WTC11 (cell line): ENCODE data around the gene PYGB. TPM values are rescaled to one million over a fixed set of nuclear protein-coding genes. Genes with fewer than 3 reads are reported as not detected.
A peak's percentile ranks its signal among the peaks of the same experiment; 100 is the strongest.

Source experiments
- ATAC-seq: fragments of 200-7000 bp; cut with Tn5 transposase; 2 replicates; pipeline ENCODE4 v1.10.0; 2021; ENCODE audit warnings: mild to moderate bottlenecking, moderate library complexity
- CTCF ChIA-PET: fragments of 300-600 bp; sonication (Branson Sonifier 250); formaldehyde crosslinking; loops from one replicate; lab custom pipeline; 2021; ENCODE audit warnings: antibody characterized with exemption; lab: Charles Lee
- POLR2A ChIA-PET: fragments of 350-600 bp; sonication (Branson Sonifier 250); formaldehyde crosslinking; loops from one replicate; lab custom pipeline; 2021; ENCODE audit warnings: antibody characterized with exemption; lab: Charles Lee
- DNase-seq: peaks from one replicate; pipeline ENCODE4 v3.0.0; 2021; ENCODE audit warnings: low spot score
- H3K27ac Mint-ChIP-seq: 2 replicates; pipeline ENCODE4 v1.8.0; 2021; ENCODE audit warnings: mixed read lengths
- H3K27me3 Mint-ChIP-seq: 2 replicates; pipeline ENCODE4 v1.8.0; 2021; ENCODE audit warnings: low read depth, mild to moderate bottlenecking, moderate library complexity, mixed read lengths
- H3K36me3 Mint-ChIP-seq: 2 replicates; pipeline ENCODE4 v1.8.0; 2021; ENCODE audit warnings: mixed read lengths
- H3K4me1 Mint-ChIP-seq: 2 replicates; pipeline ENCODE4 v1.8.0; 2022; ENCODE audit warnings: mixed read lengths
- H3K4me3 Mint-ChIP-seq: 2 replicates; pipeline ENCODE4 v1.8.0; 2021; ENCODE audit warnings: mild to moderate bottlenecking, moderate library complexity, mixed read lengths
- H3K9me3 Mint-ChIP-seq: 2 replicates; pipeline ENCODE4 v1.8.0; 2021; ENCODE audit warnings: mixed read lengths
- CREB1 ChIP-seq: sonication (generic); formaldehyde crosslinking; IDR thresholded peaks from 2 replicates; pipeline ENCODE4 v1.8.0; 2023; ENCODE audit warnings: mild to moderate bottlenecking, missing genetic modification reagents
- CREM ChIP-seq: sonication (generic); formaldehyde crosslinking; IDR thresholded peaks from 2 replicates; pipeline ENCODE4 v1.8.1; 2022; ENCODE audit warnings: mild to moderate bottlenecking, missing genetic modification reagents, moderate library complexity
- E2F5 ChIP-seq: sonication (generic); formaldehyde crosslinking; IDR thresholded peaks from 2 replicates; pipeline ENCODE4 v1.8.1; 2022; ENCODE audit warnings: mild to moderate bottlenecking, moderate library complexity, missing genetic modification reagents
- FOXJ3 ChIP-seq: sonication (generic); formaldehyde crosslinking; IDR thresholded peaks from 2 replicates; pipeline ENCODE4 v1.9.0; 2021; ENCODE audit warnings: missing genetic modification reagents, mild to moderate bottlenecking, borderline replicate concordance
- GABPB1 ChIP-seq: sonication (generic); formaldehyde crosslinking; IDR thresholded peaks from 2 replicates; pipeline ENCODE4 v1.8.1; 2023; ENCODE audit warnings: mild to moderate bottlenecking, missing genetic modification reagents
- GRHL2 ChIP-seq: fragments of 250-450 bp; sonication (Bioruptor Pico); IDR thresholded peaks from 2 replicates; pipeline ENCODE4 v1.8.0; 2022; ENCODE audit warnings: mild to moderate bottlenecking, moderate library complexity; ENCODE audit not compliant: insufficient replicate concordance, severe bottlenecking
- MAX ChIP-seq: sonication (generic); formaldehyde crosslinking; IDR thresholded peaks from 2 replicates; pipeline ENCODE4 v1.8.0; 2022; ENCODE audit warnings: mild to moderate bottlenecking, missing genetic modification reagents
- NFATC4 ChIP-seq: fragments of 250-450 bp; sonication (Bioruptor Pico); IDR thresholded peaks from 2 replicates; pipeline ENCODE4 v1.9.0; 2021; ENCODE audit warnings: mild to moderate bottlenecking
- NR1H2 ChIP-seq: sonication (generic); formaldehyde crosslinking; IDR thresholded peaks from 2 replicates; pipeline ENCODE4 v1.9.0; 2021; ENCODE audit warnings: mild to moderate bottlenecking, moderate library complexity, missing genetic modification reagents
- SMAD3 ChIP-seq: sonication (generic); formaldehyde crosslinking; IDR thresholded peaks from 2 replicates; pipeline ENCODE4 v1.8.0; 2022; ENCODE audit warnings: missing genetic modification reagents, mild to moderate bottlenecking, borderline replicate concordance
- STAT6 ChIP-seq: sonication (generic); formaldehyde crosslinking; conservative IDR thresholded peaks from 2 replicates; pipeline ENCODE4 v1.8.1; 2023; ENCODE audit warnings: mild to moderate bottlenecking, low read depth, missing genetic modification reagents, moderate library complexity
- TCF7 ChIP-seq: sonication (generic); formaldehyde crosslinking; IDR thresholded peaks from 2 replicates; pipeline ENCODE4 v1.8.0; 2022; ENCODE audit warnings: mild to moderate bottlenecking, low read depth, missing genetic modification reagents, moderate library complexity
- TP53 ChIP-seq: sonication (generic); formaldehyde crosslinking; IDR thresholded peaks from 2 replicates; pipeline ENCODE4 v1.8.1; 2023; ENCODE audit warnings: mild to moderate bottlenecking, missing genetic modification reagents
- USF1 ChIP-seq: sonication (generic); formaldehyde crosslinking; IDR thresholded peaks from 2 replicates; pipeline ENCODE4 v1.8.0; 2022; ENCODE audit warnings: mild to moderate bottlenecking, missing genetic modification reagents
- ZNF138 ChIP-seq: sonication (generic); formaldehyde crosslinking; conservative IDR thresholded peaks from 2 replicates; pipeline ENCODE4 v1.8.1; 2022; ENCODE audit warnings: mild to moderate bottlenecking, moderate library complexity, missing genetic modification reagents
- ZNF219 ChIP-seq: sonication (generic); formaldehyde crosslinking; IDR thresholded peaks from 2 replicates; pipeline ENCODE4 v1.8.0; 2023; ENCODE audit warnings: missing genetic modification reagents, mild to moderate bottlenecking, borderline replicate concordance
- total RNA-seq: library from RNA; stranded (reverse); gene quantifications from 3 replicates; pipeline ENCODE4 v1.2.3, GENCODE V29; 2021
- TF ChIP-seq, protein P1 (sequence below): sonication (generic); formaldehyde crosslinking; IDR thresholded peaks from 2 replicates; pipeline ENCODE4 v1.8.1; 2023; ENCODE audit warnings: mild to moderate bottlenecking, missing genetic modification reagents, borderline replicate concordance
- TF ChIP-seq, protein P2 (sequence below): fragments of 250-450 bp; sonication (Bioruptor Pico); IDR thresholded peaks from 2 replicates; pipeline ENCODE4 v1.9.0; 2021; ENCODE audit warnings: mild to moderate bottlenecking, borderline replicate concordance
- TF ChIP-seq, protein P3 (sequence below): fragments of 200-600 bp; IDR thresholded peaks from 2 replicates; pipeline ENCODE4 v1.8.0; 2022; ENCODE audit warnings: antibody characterized with exemption

PYGB gene
- total RNA-seq, 1 experiment from 2014 or later = 48.5 TPM

- TF ChIP-seq, protein P1, sequence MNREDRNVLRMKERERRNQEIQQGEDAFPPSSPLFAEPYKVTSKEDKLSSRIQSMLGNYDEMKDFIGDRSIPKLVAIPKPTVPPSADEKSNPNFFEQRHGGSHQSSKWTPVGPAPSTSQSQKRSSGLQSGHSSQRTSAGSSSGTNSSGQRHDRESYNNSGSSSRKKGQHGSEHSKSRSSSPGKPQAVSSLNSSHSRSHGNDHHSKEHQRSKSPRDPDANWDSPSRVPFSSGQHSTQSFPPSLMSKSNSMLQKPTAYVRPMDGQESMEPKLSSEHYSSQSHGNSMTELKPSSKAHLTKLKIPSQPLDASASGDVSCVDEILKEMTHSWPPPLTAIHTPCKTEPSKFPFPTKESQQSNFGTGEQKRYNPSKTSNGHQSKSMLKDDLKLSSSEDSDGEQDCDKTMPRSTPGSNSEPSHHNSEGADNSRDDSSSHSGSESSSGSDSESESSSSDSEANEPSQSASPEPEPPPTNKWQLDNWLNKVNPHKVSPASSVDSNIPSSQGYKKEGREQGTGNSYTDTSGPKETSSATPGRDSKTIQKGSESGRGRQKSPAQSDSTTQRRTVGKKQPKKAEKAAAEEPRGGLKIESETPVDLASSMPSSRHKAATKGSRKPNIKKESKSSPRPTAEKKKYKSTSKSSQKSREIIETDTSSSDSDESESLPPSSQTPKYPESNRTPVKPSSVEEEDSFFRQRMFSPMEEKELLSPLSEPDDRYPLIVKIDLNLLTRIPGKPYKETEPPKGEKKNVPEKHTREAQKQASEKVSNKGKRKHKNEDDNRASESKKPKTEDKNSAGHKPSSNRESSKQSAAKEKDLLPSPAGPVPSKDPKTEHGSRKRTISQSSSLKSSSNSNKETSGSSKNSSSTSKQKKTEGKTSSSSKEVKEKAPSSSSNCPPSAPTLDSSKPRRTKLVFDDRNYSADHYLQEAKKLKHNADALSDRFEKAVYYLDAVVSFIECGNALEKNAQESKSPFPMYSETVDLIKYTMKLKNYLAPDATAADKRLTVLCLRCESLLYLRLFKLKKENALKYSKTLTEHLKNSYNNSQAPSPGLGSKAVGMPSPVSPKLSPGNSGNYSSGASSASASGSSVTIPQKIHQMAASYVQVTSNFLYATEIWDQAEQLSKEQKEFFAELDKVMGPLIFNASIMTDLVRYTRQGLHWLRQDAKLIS (CRISPR knock-in tag) = no peak
- TF ChIP-seq, protein P2, sequence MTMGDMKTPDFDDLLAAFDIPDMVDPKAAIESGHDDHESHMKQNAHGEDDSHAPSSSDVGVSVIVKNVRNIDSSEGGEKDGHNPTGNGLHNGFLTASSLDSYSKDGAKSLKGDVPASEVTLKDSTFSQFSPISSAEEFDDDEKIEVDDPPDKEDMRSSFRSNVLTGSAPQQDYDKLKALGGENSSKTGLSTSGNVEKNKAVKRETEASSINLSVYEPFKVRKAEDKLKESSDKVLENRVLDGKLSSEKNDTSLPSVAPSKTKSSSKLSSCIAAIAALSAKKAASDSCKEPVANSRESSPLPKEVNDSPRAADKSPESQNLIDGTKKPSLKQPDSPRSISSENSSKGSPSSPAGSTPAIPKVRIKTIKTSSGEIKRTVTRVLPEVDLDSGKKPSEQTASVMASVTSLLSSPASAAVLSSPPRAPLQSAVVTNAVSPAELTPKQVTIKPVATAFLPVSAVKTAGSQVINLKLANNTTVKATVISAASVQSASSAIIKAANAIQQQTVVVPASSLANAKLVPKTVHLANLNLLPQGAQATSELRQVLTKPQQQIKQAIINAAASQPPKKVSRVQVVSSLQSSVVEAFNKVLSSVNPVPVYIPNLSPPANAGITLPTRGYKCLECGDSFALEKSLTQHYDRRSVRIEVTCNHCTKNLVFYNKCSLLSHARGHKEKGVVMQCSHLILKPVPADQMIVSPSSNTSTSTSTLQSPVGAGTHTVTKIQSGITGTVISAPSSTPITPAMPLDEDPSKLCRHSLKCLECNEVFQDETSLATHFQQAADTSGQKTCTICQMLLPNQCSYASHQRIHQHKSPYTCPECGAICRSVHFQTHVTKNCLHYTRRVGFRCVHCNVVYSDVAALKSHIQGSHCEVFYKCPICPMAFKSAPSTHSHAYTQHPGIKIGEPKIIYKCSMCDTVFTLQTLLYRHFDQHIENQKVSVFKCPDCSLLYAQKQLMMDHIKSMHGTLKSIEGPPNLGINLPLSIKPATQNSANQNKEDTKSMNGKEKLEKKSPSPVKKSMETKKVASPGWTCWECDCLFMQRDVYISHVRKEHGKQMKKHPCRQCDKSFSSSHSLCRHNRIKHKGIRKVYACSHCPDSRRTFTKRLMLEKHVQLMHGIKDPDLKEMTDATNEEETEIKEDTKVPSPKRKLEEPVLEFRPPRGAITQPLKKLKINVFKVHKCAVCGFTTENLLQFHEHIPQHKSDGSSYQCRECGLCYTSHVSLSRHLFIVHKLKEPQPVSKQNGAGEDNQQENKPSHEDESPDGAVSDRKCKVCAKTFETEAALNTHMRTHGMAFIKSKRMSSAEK (CRISPR knock-in tag) = no peak
- TF ChIP-seq NR1H2 (no peak), TP53 (CRISPR knock-in tag) (no peak), SMAD3 (CRISPR knock-in tag) (no peak), NFATC4 (CRISPR knock-in tag) (no peak), TCF7 (CRISPR knock-in tag) (no peak), USF1 (CRISPR knock-in tag) (no peak)
- TF ChIP-seq, protein P3, sequence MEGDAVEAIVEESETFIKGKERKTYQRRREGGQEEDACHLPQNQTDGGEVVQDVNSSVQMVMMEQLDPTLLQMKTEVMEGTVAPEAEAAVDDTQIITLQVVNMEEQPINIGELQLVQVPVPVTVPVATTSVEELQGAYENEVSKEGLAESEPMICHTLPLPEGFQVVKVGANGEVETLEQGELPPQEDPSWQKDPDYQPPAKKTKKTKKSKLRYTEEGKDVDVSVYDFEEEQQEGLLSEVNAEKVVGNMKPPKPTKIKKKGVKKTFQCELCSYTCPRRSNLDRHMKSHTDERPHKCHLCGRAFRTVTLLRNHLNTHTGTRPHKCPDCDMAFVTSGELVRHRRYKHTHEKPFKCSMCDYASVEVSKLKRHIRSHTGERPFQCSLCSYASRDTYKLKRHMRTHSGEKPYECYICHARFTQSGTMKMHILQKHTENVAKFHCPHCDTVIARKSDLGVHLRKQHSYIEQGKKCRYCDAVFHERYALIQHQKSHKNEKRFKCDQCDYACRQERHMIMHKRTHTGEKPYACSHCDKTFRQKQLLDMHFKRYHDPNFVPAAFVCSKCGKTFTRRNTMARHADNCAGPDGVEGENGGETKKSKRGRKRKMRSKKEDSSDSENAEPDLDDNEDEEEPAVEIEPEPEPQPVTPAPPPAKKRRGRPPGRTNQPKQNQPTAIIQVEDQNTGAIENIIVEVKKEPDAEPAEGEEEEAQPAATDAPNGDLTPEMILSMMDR = no peak
Observed at GRCh38 chr20:25273046-25273445, 25.2 kb downstream of the PYGB start (continued).

- peaks cover 42% of the 10 kb centered on the region for H3K36me3 Mint-ChIP-seq
- H3K4me3 Mint-ChIP-seq = no peak overlapping the region
- no peaks in the 10 kb centered on the region for H3K27me3 Mint-ChIP-seq
- H3K4me1 Mint-ChIP-seq = no peaks in the 10 kb centered on the region
- H3K27ac Mint-ChIP-seq = peak overlapping the region; percentile 53; the same call in 1 of the 2 replicates
- POLR2A ChIA-PET = interaction anchor here (1.3 kb wide), 1 partner anchor 27 kb away, joined by 3 read pairs; no protein-coding TSS in a partner anchor
- ATAC-seq = no peak
- H3K9me3 Mint-ChIP-seq = no peaks in the 10 kb centered on the region
- peak; percentile 2 for DNase-seq
- CTCF ChIA-PET = interaction anchor here (1.2 kb wide), 1 partner anchor 26 kb away, joined by 3 read pairs; the partner anchor contains the start of gene PYGB
- TF ChIP-seq CREB1 (CRISPR knock-in tag) (no peak), ZNF219 (no peak), ZNF138 (CRISPR knock-in tag) (no peak), STAT6 (CRISPR knock-in tag) (no peak), MAX (CRISPR knock-in tag) (no peak), USF1 (CRISPR knock-in tag) (no peak), NFATC4 (CRISPR knock-in tag) (no peak), CREM (CRISPR knock-in tag) (no peak), GABPB1 (CRISPR knock-in tag) (no peak), FOXJ3 (no peak), GRHL2 (CRISPR knock-in tag) (no peak), E2F5 (no peak)
Observed at GRCh38 chr20:25273541-25274358, 25.9 kb downstream of the PYGB start.
